HCT116 (cell line): ENCODE data around the gene PCSK6. TPM values are rescaled to one million over a fixed set of nuclear protein-coding genes. Genes with fewer than 3 reads are reported as not detected.

Experiments
- ATAC-seq: fragments of 200-7000 bp; cut with Tn5 transposase; 2 replicates; pipeline ENCODE4 v1.9.1; 2020; ENCODE audit warnings: mild to moderate bottlenecking, moderate library complexity
- BruUV-seq: library from RNA; stranded (reverse); fragments of 400-500 nt; replicated peaks from 2 replicates; lab custom pipeline; 2021; lab: Mats Ljungman, UMichigan
- CTCF ChIA-PET: fragments of 300-600 bp; sonication (Branson Sonifier 250); formaldehyde crosslinking; loops from one replicate; lab custom pipeline; 2021; ENCODE audit warnings: antibody characterized with exemption; lab: Charles Lee
- POLR2A ChIA-PET: fragments of 300-600, 350-600 bp; sonication (Branson Sonifier 250); formaldehyde crosslinking; loops from one replicate; lab custom pipeline; 2021; ENCODE audit warnings: antibody characterized with exemption; lab: Charles Lee
- RAD21 ChIA-PET, 2 experiments: fragments of 300-600 bp; sonication (Branson Sonifier 250); formaldehyde crosslinking; loops; one replicate each; lab custom pipeline; 2023; ENCODE audit warnings: low total read pairs in 2 of 2; ENCODE audit not compliant: uncharacterized antibody in 2 of 2, unreplicated experiment in 2 of 2, low non-redundant PET in 1 of 2; lab: Charles Lee
- DNase-seq: peaks from one replicate; pipeline ENCODE4 v3.0.0-alpha.2; 2010; ENCODE audit warnings: low read depth, low spot score
- H2AFZ ChIP-seq: fragments of 200-600 bp; shearing (Covaris generic), sonication (generic); 2 replicates; pipeline ENCODE4 v1.6.1; 2017; ENCODE audit warnings: low read depth, mixed run types, mixed read lengths, antibody characterized with exemption, low read length; ENCODE audit not compliant: poor library complexity, severe bottlenecking
- H3K27ac ChIP-seq: 2 replicates; pipeline ENCODE4 v1.5.1; 2012; ENCODE audit warnings: low read depth, low read length
- H3K27me3 ChIP-seq: fragments of 200-600 bp; sonication (generic); 2 replicates; pipeline ENCODE4 v1.6.1; 2016; ENCODE audit warnings: mixed run types, low read length, mixed read lengths; ENCODE audit not compliant: insufficient read depth
- H3K36me3 ChIP-seq, 2 experiments: fragments of 200-500 bp in 1 of 2; fragments of 200-600 bp in 1 of 2; sonication (Bioruptor generic) in 1 of 2; sonication (generic) in 1 of 2; 2 replicates each; pipeline versions ENCODE4 v1.5.1 to v1.6.1; 2014 to 2016; ENCODE audit warnings: low read length in 2 of 2, inconsistent platforms in 1 of 2, mixed read lengths in 1 of 2, mixed run types in 1 of 2; ENCODE audit not compliant: insufficient read depth in 2 of 2, control insufficient read depth in 1 of 2
- H3K4me1 ChIP-seq, 2 experiments: fragments of 200-600 bp in 1 of 2; sonication (generic) in 1 of 2; 2 replicates each; pipeline versions ENCODE4 v1.5.1 to v1.6.1; 2012 to 2017; ENCODE audit warnings: low read length in 2 of 2, inconsistent platforms in 1 of 2, mild to moderate bottlenecking in 1 of 2, mixed read lengths in 1 of 2, mixed run types in 1 of 2, moderate library complexity in 1 of 2; ENCODE audit not compliant: insufficient read depth in 2 of 2, control insufficient read depth in 1 of 2
- H3K4me2 ChIP-seq: fragments of 200-600 bp; sonication (generic); 2 replicates; pipeline ENCODE4 v1.6.1; 2017; ENCODE audit warnings: mixed run types, low read length, mixed read lengths
- H3K4me3 ChIP-seq, 2 experiments: fragments of 200-600 bp in 1 of 2; sonication (generic) in 1 of 2; replicated peaks in 1 of 2; 2 replicates each; pipeline ENCODE4 v1.5.1; 2011 to 2016; ENCODE audit warnings: low read length in 2 of 2, control low read depth in 1 of 2, low read depth in 1 of 2, mild to moderate bottlenecking in 1 of 2, mixed read lengths in 1 of 2, mixed run types in 1 of 2
- H3K79me2 ChIP-seq: fragments of 200-600 bp; sonication (generic); 2 replicates; pipeline ENCODE4 v1.6.1; 2017; ENCODE audit warnings: mild to moderate bottlenecking, mixed run types, low read length, moderate library complexity, mixed read lengths; ENCODE audit not compliant: insufficient read depth
- H3K9ac ChIP-seq: fragments of 200-600 bp; sonication (generic); 2 replicates; pipeline ENCODE4 v1.6.1; 2016; ENCODE audit warnings: low read length, mixed read lengths
- H3K9me2 ChIP-seq: fragments of 200-600 bp; sonication (generic), shearing (Covaris generic); 2 replicates; pipeline ENCODE4 v1.6.1; 2017; ENCODE audit warnings: mixed run types, mild to moderate bottlenecking, moderate library complexity; ENCODE audit not compliant: insufficient read depth
- H3K9me3 ChIP-seq, 2 experiments: fragments of 200-500 bp in 1 of 2; fragments of 200-600 bp in 1 of 2; sonication (Bioruptor generic) in 1 of 2; sonication (generic) in 1 of 2; 2 replicates each; pipeline ENCODE4 v1.6.1; 2014 to 2017; ENCODE audit warnings: low read length in 2 of 2, mixed read lengths in 2 of 2, inconsistent platforms in 1 of 2, low read depth in 1 of 2, mild to moderate bottlenecking in 1 of 2, mixed run types in 1 of 2, moderate library complexity in 1 of 2; ENCODE audit not compliant: control insufficient read depth in 1 of 2, insufficient read depth in 1 of 2
- H4K20me1 ChIP-seq: fragments of 200-600 bp; sonication (generic), shearing (Covaris generic); 2 replicates; pipeline ENCODE4 v1.6.1; 2017; ENCODE audit warnings: mixed run types, mild to moderate bottlenecking, moderate library complexity; ENCODE audit not compliant: insufficient read depth
- CTCF ChIP-seq, 3 experiments: fragments of 200-600 bp in 1 of 3; sonication (generic) in 1 of 3; IDR thresholded peaks in 2 of 3; conservative IDR thresholded peaks in 1 of 3; 2 replicates each; pipeline ENCODE4 v1.5.1; 2012 to 2017; ENCODE audit warnings: low read depth in 2 of 3, low read length in 2 of 3, antibody characterized with exemption in 1 of 3, borderline replicate concordance in 1 of 3, control low read depth in 1 of 3, mild to moderate bottlenecking in 1 of 3, mixed read lengths in 1 of 3, mixed run types in 1 of 3, moderate library complexity in 1 of 3; ENCODE audit not compliant: insufficient read depth in 1 of 3
- EGR1 ChIP-seq: IDR thresholded peaks from 2 replicates; pipeline ENCODE4 v1.6.1; 2012; ENCODE audit warnings: low read depth
- EZH2 ChIP-seq: fragments of 200-600 bp; sonication (generic); IDR thresholded peaks from 2 replicates; pipeline ENCODE4 v1.6.1; 2017; ENCODE audit warnings: antibody characterized with exemption, mixed run types
- EZH2phosphoT487 ChIP-seq: fragments of 200-600 bp; IDR thresholded peaks from 2 replicates; pipeline ENCODE4 v1.6.1; 2018; ENCODE audit warnings: antibody characterized with exemption, borderline replicate concordance
- POLR2AphosphoS5 ChIP-seq: IDR thresholded peaks from 2 replicates; pipeline ENCODE4 v1.6.1; 2011; ENCODE audit warnings: mild to moderate bottlenecking, low read depth, low read length, moderate library complexity
- RAD21 ChIP-seq: IDR thresholded peaks from 2 replicates; pipeline ENCODE4 v1.6.1; 2012; ENCODE audit warnings: low read depth, mild to moderate bottlenecking
- SIN3A ChIP-seq: IDR thresholded peaks from 2 replicates; pipeline ENCODE4 v1.6.1; 2012; ENCODE audit warnings: low read depth
- TCF7L2 ChIP-seq: IDR thresholded peaks from 2 replicates; pipeline ENCODE4 v1.7.0; 2011; ENCODE audit warnings: borderline replicate concordance, inconsistent platforms; ENCODE audit not compliant: insufficient read depth, insufficient read length; ENCODE audit errors: extremely low read depth
- YY1 ChIP-seq: IDR thresholded peaks from 2 replicates; pipeline ENCODE4 v1.6.1; 2011; ENCODE audit warnings: low read length, low read depth, moderate library complexity, mild to moderate bottlenecking; ENCODE audit not compliant: insufficient replicate concordance; ENCODE audit errors: extremely low read depth
- intact Hi-C: fragments of 100-400 bp; cut with micrococcal nuclease; formaldehyde crosslinking; loops from 2 replicates; pipeline ENCODE4 v1.10.0; 2022
- total RNA-seq: library from RNA; stranded (reverse); gene quantifications from one replicate; pipeline ENCODE4 v1.2.1, GENCODE V29; 2021; ENCODE audit not compliant: unreplicated experiment

The PCSK6 gene
- total RNA-seq, 1 experiment from 2014 or later, result 13.5 TPM

- no peak overlapping the region for H3K9ac ChIP-seq
- no peak overlapping the region for H2AFZ ChIP-seq
- H3K27me3 ChIP-seq, result no peaks in the 10 kb centered on the region
- no peaks in the 10 kb centered on the region; a peak in 1 of 4 replicates for H3K9me3 ChIP-seq
- ChIA-PET POLR2A (no interaction called here), CTCF (no interaction called here), RAD21 (no interaction called here)
- peaks cover 12 to 38% of the 10 kb centered on the region in 2 experiments; a peak in 3 of 4 replicates for H3K4me1 ChIP-seq
- H4K20me1 ChIP-seq, result no peaks in the 10 kb centered on the region
- H3K4me2 ChIP-seq, result no peak overlapping the region
- TF ChIP-seq TCF7L2, result no peak
- no peak for TF ChIP-seq POLR2AphosphoS5
- no peak for TF ChIP-seq SIN3A
- no peak for TF ChIP-seq RAD21
- no peak for TF ChIP-seq EZH2phosphoT487
- no peak for TF ChIP-seq EGR1
- TF ChIP-seq YY1, result no peak
- TF ChIP-seq EZH2, result no peak
- TF ChIP-seq CTCF (IDR thresholded peaks at IDR 0.05 in 2 of 3, conservative IDR thresholded peaks at IDR 0.05 in 1 of 3; ENCODE audit: borderline replicate concordance in 1 of 3, insufficient read depth in 1 of 3, low read depth in 2 of 3, low read length in 2 of 3), result no peak
- peaks cover 7% of the 10 kb centered on the region; the same call in 1 of the 2 replicates for H3K79me2 ChIP-seq
- no peaks in the 10 kb centered on the region; a peak in 1 of 4 replicates for H3K36me3 ChIP-seq
- H3K9me2 ChIP-seq, result no peaks in the 10 kb centered on the region
- BruUV-seq, result TSS peak; percentile 37
- DNase-seq (no peak), ATAC-seq (no peak)
- intact Hi-C loops, result loop anchor here (5.0 kb wide), 1 partner anchor 155 kb away; no protein-coding TSS in a partner anchor
- no peak overlapping the region for H3K27ac ChIP-seq
- H3K4me3 ChIP-seq, result no peak overlapping the region
These were observed 2.6 kb downstream of the PCSK6 start for GRCh38 chr15:101486696-101487459.
